ENCODE data around the gene PLXNA1. TPM values are rescaled to one million over a fixed set of nuclear protein-coding genes. Genes with fewer than 3 reads are reported as not detected.

PLXNA1 gene
- total RNA-seq, 1 donor from 2014 or later = 26.4 TPM

GRCh38 chr3:127009531-127009930 is 26.6 kb downstream of the PLXNA1 start:
- H3K4me3 ChIP-seq = no peak overlapping the region
- no peaks in the 10 kb centered on the region for H3K27me3 ChIP-seq (ENCODE audit: low read depth)
- no peaks in the 10 kb centered on the region for H3K9me3 ChIP-seq (replicated peaks)
- no peak overlapping the region for H3K27ac ChIP-seq (replicated peaks)
- peaks cover 23% of the 10 kb centered on the region for H3K36me3 ChIP-seq
- no peak for DNase-seq
- TF ChIP-seq, protein P1, sequence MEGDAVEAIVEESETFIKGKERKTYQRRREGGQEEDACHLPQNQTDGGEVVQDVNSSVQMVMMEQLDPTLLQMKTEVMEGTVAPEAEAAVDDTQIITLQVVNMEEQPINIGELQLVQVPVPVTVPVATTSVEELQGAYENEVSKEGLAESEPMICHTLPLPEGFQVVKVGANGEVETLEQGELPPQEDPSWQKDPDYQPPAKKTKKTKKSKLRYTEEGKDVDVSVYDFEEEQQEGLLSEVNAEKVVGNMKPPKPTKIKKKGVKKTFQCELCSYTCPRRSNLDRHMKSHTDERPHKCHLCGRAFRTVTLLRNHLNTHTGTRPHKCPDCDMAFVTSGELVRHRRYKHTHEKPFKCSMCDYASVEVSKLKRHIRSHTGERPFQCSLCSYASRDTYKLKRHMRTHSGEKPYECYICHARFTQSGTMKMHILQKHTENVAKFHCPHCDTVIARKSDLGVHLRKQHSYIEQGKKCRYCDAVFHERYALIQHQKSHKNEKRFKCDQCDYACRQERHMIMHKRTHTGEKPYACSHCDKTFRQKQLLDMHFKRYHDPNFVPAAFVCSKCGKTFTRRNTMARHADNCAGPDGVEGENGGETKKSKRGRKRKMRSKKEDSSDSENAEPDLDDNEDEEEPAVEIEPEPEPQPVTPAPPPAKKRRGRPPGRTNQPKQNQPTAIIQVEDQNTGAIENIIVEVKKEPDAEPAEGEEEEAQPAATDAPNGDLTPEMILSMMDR (IDR thresholded peaks at IDR 0.05; ENCODE audit: borderline replicate concordance) = no peak
- intact Hi-C loops (cut with micrococcal nuclease) = no loop called here
- H3K4me1 ChIP-seq = peaks cover 34% of the 10 kb centered on the region

DNA sequence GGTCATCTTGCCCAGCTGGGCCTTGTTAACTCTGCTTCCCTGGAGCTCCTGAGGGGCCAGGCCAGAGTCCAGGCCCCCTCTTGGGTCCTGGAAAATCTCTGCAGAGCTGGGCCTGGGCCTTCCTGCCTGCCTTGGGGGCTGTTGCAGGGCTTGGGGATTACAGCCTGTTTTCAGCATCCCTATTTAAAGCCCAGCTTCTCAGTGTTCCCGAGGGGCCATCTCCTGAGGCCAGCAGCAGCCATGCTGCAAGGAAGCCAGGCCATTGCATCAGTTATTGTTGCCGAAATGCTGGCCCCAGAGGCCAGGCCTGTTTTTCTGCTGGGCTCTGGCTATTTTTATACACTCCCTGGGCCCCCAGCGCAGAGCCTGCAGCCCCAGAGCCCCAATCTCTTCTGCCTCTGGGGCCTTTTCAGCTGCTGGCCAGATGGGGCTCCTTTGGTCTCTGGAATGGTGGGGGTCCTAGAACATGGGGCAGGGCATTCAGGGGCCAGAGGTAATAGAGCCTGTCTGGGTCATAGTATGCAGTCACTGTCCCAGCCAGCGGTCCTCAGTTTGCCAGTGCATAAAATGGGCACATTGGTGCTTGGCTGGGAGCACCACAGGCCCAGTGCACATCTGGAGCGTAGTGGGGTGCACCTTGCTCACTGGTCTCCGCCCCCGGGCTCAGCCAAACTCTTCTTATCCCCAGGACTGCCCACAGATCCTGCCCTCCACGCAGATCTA is 28.5 kb downstream of the PLXNA1 start:
- Histone ChIP-seq H3K4me1 (peaks cover 34% of the 10 kb centered on the region), H3K27me3 (ENCODE audit: low read depth) (no peaks in the 10 kb centered on the region), H3K27ac (replicated peaks) (peak overlapping the region; percentile 30), H3K9me3 (replicated peaks) (no peaks in the 10 kb centered on the region), H3K36me3 (peaks cover 38% of the 10 kb centered on the region), H3K4me3 (no peak overlapping the region)
- intact Hi-C loops (cut with micrococcal nuclease) = no loop called here
- TF ChIP-seq, protein P1 (IDR thresholded peaks at IDR 0.05; ENCODE audit: borderline replicate concordance) = no peak
- DNase-seq = peak; percentile 46

GRCh38 chr3:127012091-127012490 is 29.2 kb downstream of the PLXNA1 start:
- no peaks in the 10 kb centered on the region for H3K9me3 ChIP-seq (replicated peaks)
- DNase-seq = no peak
- TF ChIP-seq, protein P1 (IDR thresholded peaks at IDR 0.05; ENCODE audit: borderline replicate concordance) = no peak
- H3K4me1 ChIP-seq = peaks cover 34% of the 10 kb centered on the region
- H3K27ac ChIP-seq (replicated peaks) = peak overlapping the region; percentile 8
- intact Hi-C loops (cut with micrococcal nuclease) = no loop called here
- H3K27me3 ChIP-seq (ENCODE audit: low read depth) = no peaks in the 10 kb centered on the region
- no peak overlapping the region for H3K4me3 ChIP-seq
- peaks cover 45% of the 10 kb centered on the region for H3K36me3 ChIP-seq

DNA sequence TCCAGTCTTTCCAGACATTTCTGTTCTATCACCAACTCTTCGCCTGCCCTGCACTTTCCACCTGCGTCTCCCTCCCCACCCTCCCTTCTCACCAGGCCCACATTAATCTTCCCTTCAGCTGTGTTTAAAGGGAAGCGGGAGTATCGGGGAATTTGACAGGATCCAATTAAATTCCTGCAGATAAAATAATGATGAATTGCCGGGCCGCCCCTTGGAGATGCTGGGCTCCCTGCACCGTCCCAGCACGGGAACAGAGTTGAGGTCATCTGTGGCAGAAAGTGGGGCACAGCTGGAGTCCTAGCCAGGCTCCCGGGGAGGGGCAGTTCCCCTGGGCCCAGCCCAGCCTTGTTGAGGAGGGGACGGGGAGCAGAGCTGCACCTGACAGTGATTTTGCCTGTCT is 30.3 kb downstream of the PLXNA1 start:
- no peak for DNase-seq
- no peaks in the 10 kb centered on the region for H3K27me3 ChIP-seq (ENCODE audit: low read depth)
- intact Hi-C loops (cut with micrococcal nuclease) = no loop called here
- H3K27ac ChIP-seq (replicated peaks) = no peak overlapping the region
- peaks cover 56% of the 10 kb centered on the region for H3K36me3 ChIP-seq
- no peak overlapping the region for H3K4me3 ChIP-seq
- H3K9me3 ChIP-seq (replicated peaks) = no peaks in the 10 kb centered on the region
- TF ChIP-seq, protein P1 (IDR thresholded peaks at IDR 0.05; ENCODE audit: borderline replicate concordance) = no peak
- H3K4me1 ChIP-seq = peaks cover 29% of the 10 kb centered on the region

GRCh38 chr3:127013758-127014535 is 31.0 kb downstream of the PLXNA1 start:
- intact Hi-C loops (cut with micrococcal nuclease) = no loop called here
- Histone ChIP-seq H3K4me3 (no peak overlapping the region), H3K9me3 (replicated peaks) (no peaks in the 10 kb centered on the region), H3K4me1 (peaks cover 21% of the 10 kb centered on the region), H3K36me3 (peaks cover 63% of the 10 kb centered on the region), H3K27ac (replicated peaks) (no peak overlapping the region), H3K27me3 (ENCODE audit: low read depth) (no peaks in the 10 kb centered on the region)
- TF ChIP-seq, protein P1 (IDR thresholded peaks at IDR 0.05; ENCODE audit: borderline replicate concordance) = no peak
- DNase-seq = no peak
